Peyer's patch (tissue), 4 donors: ENCODE data around the gene CLASP1.

Source experiments
- POLR2A ChIP-seq, 2 donors: fragments of 450-650 bp; IDR thresholded peaks; one replicate each; pipeline ENCODE4 v1.5.1; 2017; ENCODE audit warnings: antibody characterized with exemption in 2 of 2, mild to moderate bottlenecking in 2 of 2, moderate library complexity in 2 of 2
- TF ChIP-seq, protein P1 (sequence below), 6 experiments: fragments of 450-650 bp in 4 of 6; fragments of 200-600 bp in 2 of 6; sonication (generic) in 1 of 6; IDR thresholded peaks; one replicate each; pipeline ENCODE4 v1.5.1; 2017 to 2019; ENCODE audit warnings: antibody characterized with exemption in 6 of 6, mild to moderate bottlenecking in 3 of 6, moderate library complexity in 1 of 6

DNA sequence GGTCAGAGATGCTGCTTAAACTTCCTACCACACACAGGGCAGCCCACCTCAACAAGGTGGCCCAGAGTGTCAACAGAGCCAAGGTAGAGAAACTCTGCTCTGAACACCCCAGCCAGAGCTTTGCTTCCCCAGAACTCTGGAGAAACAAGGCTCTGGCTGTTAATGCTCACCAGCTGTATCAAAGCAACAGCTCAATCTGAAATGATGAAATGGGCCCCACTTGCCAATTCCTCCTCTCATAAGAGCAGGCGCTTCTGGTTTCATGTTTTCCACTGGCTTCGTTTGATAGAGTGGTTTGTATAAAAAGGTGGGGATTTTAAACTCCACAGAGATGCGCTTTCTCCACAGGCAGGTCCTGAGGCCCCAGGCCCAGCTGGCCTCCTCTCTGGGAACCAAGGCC is 303.4 kb downstream of the CLASP1 start:
- TF ChIP-seq, protein P1, sequence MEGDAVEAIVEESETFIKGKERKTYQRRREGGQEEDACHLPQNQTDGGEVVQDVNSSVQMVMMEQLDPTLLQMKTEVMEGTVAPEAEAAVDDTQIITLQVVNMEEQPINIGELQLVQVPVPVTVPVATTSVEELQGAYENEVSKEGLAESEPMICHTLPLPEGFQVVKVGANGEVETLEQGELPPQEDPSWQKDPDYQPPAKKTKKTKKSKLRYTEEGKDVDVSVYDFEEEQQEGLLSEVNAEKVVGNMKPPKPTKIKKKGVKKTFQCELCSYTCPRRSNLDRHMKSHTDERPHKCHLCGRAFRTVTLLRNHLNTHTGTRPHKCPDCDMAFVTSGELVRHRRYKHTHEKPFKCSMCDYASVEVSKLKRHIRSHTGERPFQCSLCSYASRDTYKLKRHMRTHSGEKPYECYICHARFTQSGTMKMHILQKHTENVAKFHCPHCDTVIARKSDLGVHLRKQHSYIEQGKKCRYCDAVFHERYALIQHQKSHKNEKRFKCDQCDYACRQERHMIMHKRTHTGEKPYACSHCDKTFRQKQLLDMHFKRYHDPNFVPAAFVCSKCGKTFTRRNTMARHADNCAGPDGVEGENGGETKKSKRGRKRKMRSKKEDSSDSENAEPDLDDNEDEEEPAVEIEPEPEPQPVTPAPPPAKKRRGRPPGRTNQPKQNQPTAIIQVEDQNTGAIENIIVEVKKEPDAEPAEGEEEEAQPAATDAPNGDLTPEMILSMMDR (IDR thresholded peaks at IDR 0.05) = no peak
- no peak for TF ChIP-seq POLR2A (IDR thresholded peaks at IDR 0.05)
